Stomach smooth muscle (tissue), 2 donors: ENCODE measurements around the gene PRR7.

Experiments used
- H3K27ac ChIP-seq: one replicate; pipeline ENCODE4 v1.7.0; 2013; ENCODE audit warnings: mild to moderate bottlenecking, low read length, inconsistent platforms
- H3K27me3 ChIP-seq, 2 donors: one replicate each; pipeline ENCODE4 v1.7.0; 2013; ENCODE audit warnings: low read length in 2 of 2; ENCODE audit not compliant: insufficient read depth in 2 of 2, control insufficient read depth in 1 of 2
- H3K36me3 ChIP-seq, 2 donors: one replicate each; pipeline ENCODE4 v1.7.0; 2013; ENCODE audit warnings: low read length in 2 of 2; ENCODE audit not compliant: control insufficient read depth in 2 of 2, insufficient read depth in 2 of 2
- H3K4me1 ChIP-seq: one replicate; pipeline ENCODE4 v1.7.0; 2013; ENCODE audit warnings: low read length; ENCODE audit not compliant: control insufficient read depth, insufficient read depth
- H3K4me3 ChIP-seq, 2 donors: one replicate each; pipeline ENCODE4 v1.7.0; 2013; ENCODE audit warnings: low read length in 2 of 2
- H3K9ac ChIP-seq, 2 donors: one replicate each; pipeline ENCODE4 v1.7.0; 2013; ENCODE audit warnings: low read length in 2 of 2, mild to moderate bottlenecking in 1 of 2
- H3K9me3 ChIP-seq, 2 donors: one replicate each; pipeline ENCODE4 v1.7.0; 2013; ENCODE audit warnings: low read length in 2 of 2; ENCODE audit not compliant: control insufficient read depth in 2 of 2
- donor health status: healthy.
- donor health status: Pancreatic carcinoma.

The PRR7 gene

DNA sequence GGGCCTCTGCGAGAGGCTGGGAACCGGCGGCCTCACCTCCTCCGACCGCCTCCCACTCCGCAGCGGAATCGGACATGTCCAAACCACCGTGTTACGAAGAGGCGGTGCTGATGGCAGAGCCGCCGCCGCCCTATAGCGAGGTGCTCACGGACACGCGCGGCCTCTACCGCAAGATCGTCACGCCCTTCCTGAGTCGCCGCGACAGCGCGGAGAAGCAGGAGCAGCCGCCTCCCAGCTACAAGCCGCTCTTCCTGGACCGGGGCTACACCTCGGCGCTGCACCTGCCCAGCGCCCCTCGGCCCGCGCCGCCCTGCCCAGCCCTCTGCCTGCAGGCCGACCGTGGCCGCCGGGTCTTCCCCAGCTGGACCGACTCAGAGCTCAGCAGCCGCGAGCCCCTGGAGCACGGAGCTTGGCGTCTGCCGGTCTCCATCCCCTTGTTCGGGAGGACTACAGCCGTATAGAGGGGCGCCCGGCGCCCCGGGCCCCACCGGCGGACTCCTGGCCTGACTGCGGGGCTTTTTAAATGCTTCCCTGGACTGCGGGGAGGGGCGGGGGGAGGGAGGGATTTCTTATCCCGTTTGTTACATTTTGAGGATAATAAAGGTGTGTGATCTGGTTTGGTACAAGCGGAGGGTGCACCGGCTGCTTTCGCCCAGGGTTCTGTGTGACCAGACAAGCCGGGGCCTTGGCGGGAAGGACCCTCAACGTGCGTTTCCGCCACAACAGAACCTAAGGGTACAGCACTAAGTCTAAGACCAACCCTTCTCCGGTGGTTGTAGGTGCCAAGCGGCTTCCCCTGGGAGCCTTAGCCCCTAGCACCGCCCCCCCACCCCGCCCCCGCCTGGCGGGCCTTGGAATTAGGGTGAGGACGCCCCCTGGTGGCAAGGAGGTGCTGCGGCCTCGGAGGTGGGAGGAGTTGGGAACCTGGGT lies 9.3 kb downstream of the PRR7 start:
- peaks cover 0 to 12% of the 10 kb centered on the region in 2 donors for H3K36me3 ChIP-seq
- H3K4me3 ChIP-seq, result peak overlapping the region; percentile 70 to 80
- H3K9me3 ChIP-seq, result no peaks in the 10 kb centered on the region
- peak overlapping the region in 1 of 2 donors; percentile 53 for H3K9ac ChIP-seq
- H3K27me3 ChIP-seq, result peaks cover 3 to 7% of the 10 kb centered on the region in 2 donors
- H3K4me1 ChIP-seq, result peaks cover 39% of the 10 kb centered on the region
- peak overlapping the region; percentile 41 for H3K27ac ChIP-seq

GRCh38 chr5:177456591-177456964 lies 10.0 kb downstream of the PRR7 start:
- Histone ChIP-seq H3K27ac (peak overlapping the region; percentile 69), H3K4me3 (no peak overlapping the region)

GRCh38 chr5:177456976-177457851 lies 10.6 kb downstream of the PRR7 start:
- Histone ChIP-seq H3K9me3 (no peaks in the 10 kb centered on the region), H3K9ac (no peak overlapping the region), H3K4me3 (no peak overlapping the region), H3K36me3 (peaks cover 0 to 14% of the 10 kb centered on the region in 2 donors), H3K27ac (peak overlapping the region; percentile 69), H3K4me1 (peaks cover 39% of the 10 kb centered on the region), H3K27me3 (peaks cover under 1 to 7% of the 10 kb centered on the region in 2 donors)

More at GRCh38 chr5:177456591-177456964, 10.0 kb downstream of the PRR7 start:
- Histone ChIP-seq H3K36me3 (peaks cover 0 to 13% of the 10 kb centered on the region in 2 donors), H3K9ac (no peak overlapping the region), H3K9me3 (no peaks in the 10 kb centered on the region), H3K27me3 (peaks cover 2 to 7% of the 10 kb centered on the region in 2 donors), H3K4me1 (peaks cover 39% of the 10 kb centered on the region)

DNA sequence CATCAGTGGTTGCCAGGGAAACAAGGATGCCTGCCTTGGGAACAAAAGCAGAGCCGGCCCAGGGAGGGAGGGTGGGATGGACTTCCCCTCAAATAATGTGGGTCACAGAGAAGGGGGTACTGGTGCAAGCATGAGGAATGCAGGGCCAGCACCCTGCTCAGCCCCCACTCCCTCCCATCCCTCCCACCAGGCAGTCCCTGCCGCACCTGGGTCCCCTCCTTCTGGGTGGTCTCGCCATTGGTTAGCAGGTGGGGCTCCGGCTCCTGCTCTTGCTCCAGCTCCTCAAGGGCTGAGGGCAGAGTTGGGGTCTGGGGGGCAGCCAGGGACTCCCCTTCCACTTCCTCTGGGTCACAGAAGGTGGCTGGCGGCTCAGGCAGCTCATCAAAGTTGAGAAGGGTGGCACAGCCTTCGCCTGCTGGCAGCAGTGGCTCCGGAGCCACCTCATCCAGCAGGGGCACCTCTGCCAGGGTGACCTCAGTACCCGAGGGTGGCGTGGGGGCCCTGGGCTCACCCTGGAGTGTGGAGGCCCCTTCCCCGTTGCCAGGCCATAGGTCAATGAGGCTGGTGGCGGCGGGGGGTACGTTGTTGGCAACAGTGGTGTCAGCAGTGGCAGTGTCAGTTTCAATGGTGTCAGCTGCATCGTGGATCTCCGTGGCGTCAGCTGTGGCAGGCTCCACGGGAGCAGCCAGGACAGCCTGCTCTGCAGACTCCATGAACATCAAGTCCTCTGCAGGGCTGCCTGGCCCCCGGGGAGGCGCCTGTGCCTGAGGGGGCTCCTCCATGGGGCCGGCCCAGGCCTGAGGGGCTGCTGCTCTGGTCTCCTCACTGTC lies 11.5 kb downstream of the PRR7 start:
- Histone ChIP-seq H3K27me3 (peaks cover 0 to 7% of the 10 kb centered on the region in 2 donors), H3K9me3 (no peaks in the 10 kb centered on the region), H3K36me3 (peaks cover 0 to 15% of the 10 kb centered on the region in 2 donors), H3K4me1 (peaks cover 39% of the 10 kb centered on the region), H3K9ac (no peak overlapping the region), H3K27ac (peak overlapping the region; percentile 24), H3K4me3 (no peak overlapping the region)

GRCh38 chr5:177458912-177459350 lies 12.3 kb downstream of the PRR7 start:
- H3K36me3 ChIP-seq, result peaks cover 0 to 15% of the 10 kb centered on the region in 2 donors
- H3K9me3 ChIP-seq, result no peaks in the 10 kb centered on the region
- H3K9ac ChIP-seq, result no peak overlapping the region
- peaks cover 33% of the 10 kb centered on the region for H3K4me1 ChIP-seq
- H3K27me3 ChIP-seq, result peaks cover 0 to under 1% of the 10 kb centered on the region in 2 donors
- H3K4me3 ChIP-seq, result no peak overlapping the region
- H3K27ac ChIP-seq, result no peak overlapping the region

- H3K9ac ChIP-seq, result no peak overlapping the region
- H3K4me1 ChIP-seq, result peaks cover 29% of the 10 kb centered on the region
- no peak overlapping the region for H3K27ac ChIP-seq
- H3K27me3 ChIP-seq, result no peaks in the 10 kb centered on the region
- H3K9me3 ChIP-seq, result no peaks in the 10 kb centered on the region
- H3K36me3 ChIP-seq, result peaks cover 0 to 15% of the 10 kb centered on the region in 2 donors
- no peak overlapping the region for H3K4me3 ChIP-seq
Observed at GRCh38 chr5:177459357-177459756, 12.7 kb downstream of the PRR7 start.

GRCh38 chr5:177459819-177460628 lies 13.4 kb downstream of the PRR7 start:
- H3K4me3 ChIP-seq, result no peak overlapping the region
- H3K9me3 ChIP-seq, result no peaks in the 10 kb centered on the region
- peaks cover 0 to 15% of the 10 kb centered on the region in 2 donors for H3K36me3 ChIP-seq
- H3K27ac ChIP-seq, result no peak overlapping the region
- H3K4me1 ChIP-seq, result peaks cover 24% of the 10 kb centered on the region
- H3K27me3 ChIP-seq, result no peaks in the 10 kb centered on the region
- H3K9ac ChIP-seq, result no peak overlapping the region

DNA sequence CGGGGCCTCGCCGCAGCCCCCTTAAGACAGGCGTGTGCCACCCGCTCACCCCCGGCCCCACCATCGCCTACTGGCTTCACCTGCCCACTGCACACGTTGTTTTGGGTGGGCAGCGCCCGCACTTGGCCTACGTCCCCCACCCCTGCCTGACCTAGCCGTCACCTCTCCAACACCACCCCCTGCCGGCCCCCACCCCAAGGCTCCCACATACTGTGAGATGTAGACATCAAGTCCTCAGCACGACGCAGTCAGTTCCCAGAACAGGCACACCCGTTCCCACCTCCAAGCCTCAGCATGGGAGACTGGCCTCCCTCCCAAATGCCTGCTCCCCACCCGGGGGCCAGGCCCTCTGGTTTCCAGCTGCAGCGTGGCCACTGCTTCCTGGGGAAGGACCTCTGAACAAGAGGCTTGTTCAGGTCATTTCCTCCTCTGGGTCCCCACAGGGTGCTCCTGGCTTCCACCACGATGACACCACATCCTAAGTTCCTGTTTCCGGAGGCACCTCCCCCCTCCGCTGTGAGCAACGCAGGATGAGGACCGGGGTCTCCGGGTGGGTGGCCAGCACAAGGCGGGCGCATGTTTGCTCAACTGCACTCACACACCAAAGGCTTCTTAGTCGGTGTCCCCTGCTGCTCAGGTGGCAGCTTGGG lies 15.5 kb downstream of the PRR7 start:
- no peaks in the 10 kb centered on the region for H3K27me3 ChIP-seq
- peaks cover 0 to 4% of the 10 kb centered on the region in 2 donors for H3K9me3 ChIP-seq
- H3K4me3 ChIP-seq, result no peak overlapping the region
- H3K9ac ChIP-seq, result no peak overlapping the region
- peaks cover 16 to 31% of the 10 kb centered on the region in 2 donors for H3K36me3 ChIP-seq
- peak overlapping the region; percentile 11 for H3K27ac ChIP-seq
- peaks cover 4% of the 10 kb centered on the region for H3K4me1 ChIP-seq

GRCh38 chr5:177465044-177465443 lies 18.4 kb downstream of the PRR7 start:
- no peaks in the 10 kb centered on the region for H3K27me3 ChIP-seq
- H3K4me1 ChIP-seq, result peaks cover 16% of the 10 kb centered on the region
- peaks cover 16 to 23% of the 10 kb centered on the region in 2 donors for H3K36me3 ChIP-seq
- no peak overlapping the region for H3K9ac ChIP-seq
- no peak overlapping the region for H3K4me3 ChIP-seq
- H3K27ac ChIP-seq, result no peak overlapping the region
- peaks cover 0 to 4% of the 10 kb centered on the region in 2 donors for H3K9me3 ChIP-seq
